Tibial nerve (tissue), 4 donors: Measurements from ENCODE around the gene PDE1A. TPM values are rescaled to one million over a fixed set of nuclear protein-coding genes. Genes with fewer than 3 reads are reported as not detected.

Experiments
- DNase-seq, 2 donors: peaks; one replicate each; pipeline ENCODE4 v3.0.0-alpha.2; 2019; ENCODE audit warnings: low spot score in 2 of 2
- H3K27ac ChIP-seq, 4 donors: fragments of 200-600 bp; sonication (generic) in 3 of 4; one replicate each; pipeline ENCODE4 v1.5.1; 2017 to 2019; ENCODE audit warnings: mild to moderate bottlenecking in 1 of 4
- H3K27me3 ChIP-seq, 2 donors: fragments of 200-600 bp; sonication (generic) in 1 of 2; one replicate each; pipeline versions ENCODE4 v1.5.1 to v1.6.0; 2017 to 2019
- H3K36me3 ChIP-seq, 3 donors: fragments of 200-600 bp; sonication (generic); one replicate each; pipeline ENCODE4 v1.5.1; 2018 to 2019
- H3K4me1 ChIP-seq, 4 donors: fragments of 200-600 bp; sonication (generic) in 3 of 4; one replicate each; pipeline ENCODE4 v1.5.1; 2017 to 2019
- H3K4me3 ChIP-seq, 4 donors: fragments of 200-600 bp; sonication (generic) in 3 of 4; one replicate each; pipeline ENCODE4 v1.5.1; 2017 to 2019; ENCODE audit warnings: mild to moderate bottlenecking in 1 of 4, moderate library complexity in 1 of 4
- H3K9me3 ChIP-seq, 4 donors: fragments of 200-600 bp; sonication (generic) in 3 of 4; one replicate each; pipeline ENCODE4 v1.5.1; 2017 to 2019
- EP300 ChIP-seq, 2 donors: sonication (generic); formaldehyde crosslinking; IDR thresholded peaks; one replicate each; pipeline ENCODE4 v1.6.1; 2017; ENCODE audit warnings: antibody characterized with exemption in 2 of 2, mild to moderate bottlenecking in 1 of 2
- POLR2A ChIP-seq, 2 donors: fragments of 450-650 bp; IDR thresholded peaks; one replicate each; pipeline ENCODE4 v1.6.1; 2017; ENCODE audit warnings: antibody characterized with exemption in 2 of 2, mild to moderate bottlenecking in 2 of 2, moderate library complexity in 2 of 2
- WGBS, 2 donors: methylation state at CpG; one replicate each; pipeline ENCODE4 v1.1.5; 2018; 5-methylcytosine and 5-hydroxymethylcytosine counted together
- total RNA-seq, 4 donors: library from RNA; depleted of rRNA; stranded (reverse); fragments of >200 nt; gene quantifications; one replicate each; pipeline ENCODE4 v1.1.0, GENCODE V29; 2016
- TF ChIP-seq, protein P1 (sequence below), 5 experiments: fragments of 200-600 bp in 3 of 5; fragments of 450-650 bp in 2 of 5; sonication (generic) in 3 of 5; IDR thresholded peaks; one replicate each; pipeline ENCODE4 v1.5.1; 2016 to 2019; ENCODE audit warnings: antibody characterized with exemption in 5 of 5, mild to moderate bottlenecking in 3 of 5, moderate library complexity in 2 of 5

Gene PDE1A
- total RNA-seq, 4 donors from 2014 or later: 21.6 to 51.8 (median 43.7) TPM

DNA sequence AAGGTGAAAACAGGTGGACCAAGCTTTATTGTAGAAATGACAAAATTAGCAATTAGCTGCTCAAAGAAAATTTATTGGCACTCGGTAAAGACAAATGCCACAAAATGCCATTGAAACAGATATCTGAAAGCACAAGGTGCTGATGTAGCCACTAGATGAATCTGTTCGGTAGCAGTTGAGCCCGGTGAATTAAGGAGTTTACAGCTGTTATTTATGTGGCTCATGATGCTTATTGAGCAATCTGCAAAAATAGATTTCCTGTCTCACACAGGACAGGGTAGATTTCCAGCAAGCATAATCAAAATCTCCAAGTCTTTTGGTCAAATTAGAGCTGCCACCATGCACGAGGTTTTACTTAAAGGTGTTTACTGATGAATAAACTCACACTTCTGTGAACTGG is 259.0 kb downstream of the PDE1A start:
- no peaks in the 10 kb centered on the region for H3K9me3 ChIP-seq
- H3K4me1 ChIP-seq: peaks cover 0 to 5% (median 0%) of the 10 kb centered on the region in 4 donors
- no peaks in the 10 kb centered on the region for H3K36me3 ChIP-seq
- DNase-seq: no peak
- WGBS, 2 donors: 72 to 75% methylated on average over 4 of the region's 4 CpGs
- TF ChIP-seq EP300 (IDR thresholded peaks at IDR 0.05) (no peak), POLR2A (IDR thresholded peaks at IDR 0.05) (no peak)
- TF ChIP-seq, protein P1, sequence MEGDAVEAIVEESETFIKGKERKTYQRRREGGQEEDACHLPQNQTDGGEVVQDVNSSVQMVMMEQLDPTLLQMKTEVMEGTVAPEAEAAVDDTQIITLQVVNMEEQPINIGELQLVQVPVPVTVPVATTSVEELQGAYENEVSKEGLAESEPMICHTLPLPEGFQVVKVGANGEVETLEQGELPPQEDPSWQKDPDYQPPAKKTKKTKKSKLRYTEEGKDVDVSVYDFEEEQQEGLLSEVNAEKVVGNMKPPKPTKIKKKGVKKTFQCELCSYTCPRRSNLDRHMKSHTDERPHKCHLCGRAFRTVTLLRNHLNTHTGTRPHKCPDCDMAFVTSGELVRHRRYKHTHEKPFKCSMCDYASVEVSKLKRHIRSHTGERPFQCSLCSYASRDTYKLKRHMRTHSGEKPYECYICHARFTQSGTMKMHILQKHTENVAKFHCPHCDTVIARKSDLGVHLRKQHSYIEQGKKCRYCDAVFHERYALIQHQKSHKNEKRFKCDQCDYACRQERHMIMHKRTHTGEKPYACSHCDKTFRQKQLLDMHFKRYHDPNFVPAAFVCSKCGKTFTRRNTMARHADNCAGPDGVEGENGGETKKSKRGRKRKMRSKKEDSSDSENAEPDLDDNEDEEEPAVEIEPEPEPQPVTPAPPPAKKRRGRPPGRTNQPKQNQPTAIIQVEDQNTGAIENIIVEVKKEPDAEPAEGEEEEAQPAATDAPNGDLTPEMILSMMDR (IDR thresholded peaks at IDR 0.05): no peak
- H3K27ac ChIP-seq: peak overlapping the region in 1 of 4 donors; percentile 17
- H3K4me3 ChIP-seq: no peak overlapping the region
- H3K27me3 ChIP-seq: no peaks in the 10 kb centered on the region

DNA sequence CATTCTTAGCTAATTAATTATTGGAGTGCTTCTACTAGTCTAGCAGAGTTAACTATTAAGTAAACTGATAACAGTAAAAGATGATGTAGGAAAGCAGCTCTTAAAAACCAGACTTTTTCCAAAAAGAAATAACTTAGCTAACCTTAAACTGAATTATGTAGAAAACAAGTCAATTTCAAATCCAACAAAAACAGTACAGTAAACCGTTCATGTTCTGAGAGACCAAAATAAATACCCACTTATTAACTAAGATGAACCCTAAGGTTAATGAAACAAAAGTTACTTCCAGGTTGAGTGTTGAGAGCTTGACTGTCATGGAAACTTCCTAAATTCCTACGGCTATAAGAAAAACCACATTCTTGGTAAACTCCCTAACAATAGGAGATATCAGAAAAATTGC is 260.0 kb downstream of the PDE1A start:
- Histone ChIP-seq H3K4me1 (peaks cover 0 to 5% (median 0%) of the 10 kb centered on the region in 4 donors), H3K4me3 (no peak overlapping the region), H3K27me3 (no peaks in the 10 kb centered on the region), H3K36me3 (no peaks in the 10 kb centered on the region), H3K27ac (peak overlapping the region in 1 of 4 donors; percentile 37), H3K9me3 (no peaks in the 10 kb centered on the region)
- TF ChIP-seq EP300 (IDR thresholded peaks at IDR 0.05): no peak
- TF ChIP-seq, protein P1 (IDR thresholded peaks at IDR 0.05): no peak
- TF ChIP-seq POLR2A (IDR thresholded peaks at IDR 0.05): no peak
- WGBS, 2 donors: 39% methylated on average over 2 of the region's 2 CpGs
- DNase-seq: no peak

DNA sequence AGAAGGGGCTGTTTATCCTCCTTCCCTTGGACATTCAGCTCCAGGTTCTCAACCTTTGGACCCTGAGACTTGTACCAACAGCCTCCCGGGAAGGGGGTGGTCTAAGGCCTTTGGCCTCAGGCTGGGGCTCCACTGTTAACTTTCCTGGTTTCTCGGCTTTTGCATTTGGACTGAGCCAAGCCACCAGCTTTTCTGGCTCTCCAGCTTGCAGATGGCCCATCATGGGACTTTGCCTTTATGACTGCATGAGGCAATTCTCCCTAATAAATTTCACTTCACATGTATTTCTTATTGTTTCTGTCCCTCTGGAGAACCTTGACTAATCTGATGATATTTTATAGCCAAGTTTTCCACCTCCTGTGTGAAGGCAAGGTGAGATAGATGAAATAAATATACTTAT is 260.4 kb downstream of the PDE1A start:
- Histone ChIP-seq H3K9me3 (no peaks in the 10 kb centered on the region), H3K27me3 (no peaks in the 10 kb centered on the region), H3K4me1 (peaks cover 0 to 5% (median 0%) of the 10 kb centered on the region in 4 donors), H3K36me3 (no peaks in the 10 kb centered on the region), H3K27ac (peak overlapping the region in 1 of 4 donors; percentile 37), H3K4me3 (no peak overlapping the region)
- 64 to 69% methylated on average over 2 of the region's 2 CpGs for WGBS, 2 donors
- no peak for DNase-seq
- TF ChIP-seq POLR2A (IDR thresholded peaks at IDR 0.05): no peak
- TF ChIP-seq, protein P1 (IDR thresholded peaks at IDR 0.05): no peak
- TF ChIP-seq EP300 (IDR thresholded peaks at IDR 0.05): no peak

DNA sequence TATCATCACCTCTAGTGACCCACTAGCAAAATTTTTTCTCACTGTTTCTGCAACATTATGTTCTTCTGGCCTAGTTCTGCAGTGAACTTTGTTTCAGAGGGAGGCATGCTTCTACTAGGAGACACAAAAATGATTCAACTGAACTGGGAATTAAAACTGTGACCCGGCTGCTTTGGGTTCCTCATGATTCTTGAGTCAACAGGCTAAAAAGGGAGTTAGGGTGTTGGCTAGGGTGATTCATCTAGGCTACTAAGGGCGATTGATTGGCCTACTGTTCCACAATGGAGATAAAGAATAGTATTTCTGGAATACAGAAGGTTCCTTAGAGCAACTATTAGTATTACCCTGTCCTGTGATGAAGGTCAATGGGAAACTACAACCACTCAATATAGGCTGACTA is 261.6 kb downstream of the PDE1A start:
- no peak for DNase-seq
- Histone ChIP-seq H3K4me3 (no peak overlapping the region), H3K27me3 (no peaks in the 10 kb centered on the region), H3K27ac (no peak overlapping the region), H3K9me3 (no peaks in the 10 kb centered on the region), H3K36me3 (no peaks in the 10 kb centered on the region), H3K4me1 (peaks cover 0 to 5% (median 0%) of the 10 kb centered on the region in 4 donors)
- no peak for TF ChIP-seq POLR2A (IDR thresholded peaks at IDR 0.05)
- TF ChIP-seq EP300 (IDR thresholded peaks at IDR 0.05): no peak
- TF ChIP-seq, protein P1 (IDR thresholded peaks at IDR 0.05): no peak
- WGBS, 2 donors: 77 to 78% methylated on average over 2 of the region's 2 CpGs

DNA sequence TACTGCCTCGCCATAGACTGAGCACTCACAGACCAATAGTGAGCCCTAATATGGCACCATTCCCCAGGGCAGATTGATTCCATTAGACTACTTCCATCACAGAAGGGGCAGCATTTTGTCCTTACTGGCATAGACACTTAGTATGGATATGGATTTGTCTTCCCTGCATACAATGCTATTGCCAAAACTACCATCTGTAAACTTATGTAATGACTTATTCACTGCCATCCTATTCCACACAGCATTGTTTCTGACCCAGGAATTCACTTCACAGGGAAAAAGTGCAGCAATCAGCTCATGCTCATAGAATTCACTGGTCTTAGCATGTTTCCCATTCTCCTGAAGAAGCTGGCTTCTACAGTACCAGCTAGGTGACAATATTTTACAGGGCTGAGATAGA is 262.1 kb downstream of the PDE1A start:
- no peaks in the 10 kb centered on the region for H3K9me3 ChIP-seq
- no peaks in the 10 kb centered on the region for H3K27me3 ChIP-seq
- no peak for TF ChIP-seq EP300 (IDR thresholded peaks at IDR 0.05)
- DNase-seq: no peak
- no peak overlapping the region for H3K4me3 ChIP-seq
- H3K36me3 ChIP-seq: no peaks in the 10 kb centered on the region
- H3K4me1 ChIP-seq: peaks cover 0 to 5% (median 0%) of the 10 kb centered on the region in 4 donors
- no peak overlapping the region for H3K27ac ChIP-seq
- WGBS, 2 donors: 80 to 91% methylated on average over 1 of the region's 1 CpG

DNA sequence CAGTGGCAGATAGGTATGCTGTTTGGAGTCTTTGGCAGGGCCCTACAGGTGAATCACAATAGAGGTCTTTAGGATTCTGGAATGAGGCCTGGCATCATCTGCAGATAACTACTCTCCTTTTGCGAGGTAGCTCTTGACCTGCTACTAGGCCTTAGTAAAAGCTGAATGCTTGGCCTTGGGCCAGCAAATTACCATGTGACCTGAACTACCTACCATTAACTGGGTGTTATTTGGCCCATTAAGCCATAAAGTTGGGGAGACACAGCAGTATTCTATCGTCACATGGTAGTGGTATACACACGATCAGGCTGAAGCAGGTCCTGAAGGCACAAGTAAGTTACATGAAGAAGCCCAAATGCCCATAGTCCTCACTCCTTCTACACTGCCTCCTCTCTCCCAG is 263.0 kb downstream of the PDE1A start:
- TF ChIP-seq, protein P1 (IDR thresholded peaks at IDR 0.05): no peak
- TF ChIP-seq POLR2A (IDR thresholded peaks at IDR 0.05) (no peak), EP300 (IDR thresholded peaks at IDR 0.05) (no peak)

More for the DNA sequence above, 263.0 kb downstream of the PDE1A start:
- Histone ChIP-seq H3K9me3 (no peaks in the 10 kb centered on the region), H3K4me1 (peaks cover 0 to 5% (median 0%) of the 10 kb centered on the region in 4 donors), H3K27me3 (no peaks in the 10 kb centered on the region), H3K36me3 (no peaks in the 10 kb centered on the region), H3K27ac (no peak overlapping the region), H3K4me3 (no peak overlapping the region)
- DNase-seq: no peak
- WGBS, 2 donors: 75% methylated on average over 3 of the region's 3 CpGs
